PFSK-1 (cell line): ENCODE data around the gene PLOD2.

Source experiments
- SIN3A ChIP-seq: IDR thresholded peaks from 2 replicates; pipeline ENCODE4 v1.6.1; 2012; ENCODE audit warnings: mild to moderate bottlenecking, low read length, moderate library complexity, borderline replicate concordance; ENCODE audit not compliant: insufficient read depth
- TAF1 ChIP-seq: IDR thresholded peaks from 2 replicates; pipeline ENCODE4 v1.6.1; 2012; ENCODE audit warnings: low read length, control low read depth, borderline replicate concordance; ENCODE audit not compliant: insufficient read depth
- TF ChIP-seq, protein P1 (sequence below), 2 experiments: IDR thresholded peaks; 2 replicates each; pipeline versions ENCODE4 v1.6.1 to v1.8.0; 2011 to 2012; ENCODE audit warnings: low read depth in 2 of 2, low read length in 2 of 2, control low read depth in 1 of 2, inconsistent platforms in 1 of 2, mild to moderate bottlenecking in 1 of 2, moderate library complexity in 1 of 2; ENCODE audit not compliant: insufficient read depth in 1 of 2

GRCh38 chr3:146080578-146080977, 80.4 kb downstream of the PLOD2 start:
- TF ChIP-seq TAF1 (no peak), SIN3A (no peak)
- TF ChIP-seq, protein P1, sequence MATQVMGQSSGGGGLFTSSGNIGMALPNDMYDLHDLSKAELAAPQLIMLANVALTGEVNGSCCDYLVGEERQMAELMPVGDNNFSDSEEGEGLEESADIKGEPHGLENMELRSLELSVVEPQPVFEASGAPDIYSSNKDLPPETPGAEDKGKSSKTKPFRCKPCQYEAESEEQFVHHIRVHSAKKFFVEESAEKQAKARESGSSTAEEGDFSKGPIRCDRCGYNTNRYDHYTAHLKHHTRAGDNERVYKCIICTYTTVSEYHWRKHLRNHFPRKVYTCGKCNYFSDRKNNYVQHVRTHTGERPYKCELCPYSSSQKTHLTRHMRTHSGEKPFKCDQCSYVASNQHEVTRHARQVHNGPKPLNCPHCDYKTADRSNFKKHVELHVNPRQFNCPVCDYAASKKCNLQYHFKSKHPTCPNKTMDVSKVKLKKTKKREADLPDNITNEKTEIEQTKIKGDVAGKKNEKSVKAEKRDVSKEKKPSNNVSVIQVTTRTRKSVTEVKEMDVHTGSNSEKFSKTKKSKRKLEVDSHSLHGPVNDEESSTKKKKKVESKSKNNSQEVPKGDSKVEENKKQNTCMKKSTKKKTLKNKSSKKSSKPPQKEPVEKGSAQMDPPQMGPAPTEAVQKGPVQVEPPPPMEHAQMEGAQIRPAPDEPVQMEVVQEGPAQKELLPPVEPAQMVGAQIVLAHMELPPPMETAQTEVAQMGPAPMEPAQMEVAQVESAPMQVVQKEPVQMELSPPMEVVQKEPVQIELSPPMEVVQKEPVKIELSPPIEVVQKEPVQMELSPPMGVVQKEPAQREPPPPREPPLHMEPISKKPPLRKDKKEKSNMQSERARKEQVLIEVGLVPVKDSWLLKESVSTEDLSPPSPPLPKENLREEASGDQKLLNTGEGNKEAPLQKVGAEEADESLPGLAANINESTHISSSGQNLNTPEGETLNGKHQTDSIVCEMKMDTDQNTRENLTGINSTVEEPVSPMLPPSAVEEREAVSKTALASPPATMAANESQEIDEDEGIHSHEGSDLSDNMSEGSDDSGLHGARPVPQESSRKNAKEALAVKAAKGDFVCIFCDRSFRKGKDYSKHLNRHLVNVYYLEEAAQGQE (IDR thresholded peaks at IDR 0.05; ENCODE audit: insufficient read depth in 1 of 2, low read depth in 2 of 2, low read length in 2 of 2), result no peak
